Measurements from ENCODE around the gene SUSD3. TPM values are rescaled to one million over a fixed set of nuclear protein-coding genes. Genes with fewer than 3 reads are reported as not detected.

Gene SUSD3
- total RNA-seq, 1 experiment from 2014 or later = not detected

GRCh38 chr9:93025736-93026135 lies 32.8 kb upstream of the SUSD3 start:
- no TSS peak for BruUV-seq (replicated peaks)
- Histone ChIP-seq H3K9me3 (ENCODE audit: low read depth, low read length, poor library complexity, severe bottlenecking) (no peaks in the 10 kb centered on the region), H3K4me3 (ENCODE audit: low read depth, low read length, poor library complexity, severe bottlenecking) (no peak overlapping the region), H3K36me3 (ENCODE audit: insufficient read depth, low read length, poor library complexity, severe bottlenecking) (no peaks in the 10 kb centered on the region), H3K27me3 (replicated peaks; ENCODE audit: insufficient read depth, low read depth, low read length, poor library complexity) (no peaks in the 10 kb centered on the region), H3K4me1 (ENCODE audit: insufficient read depth, low read length, poor library complexity, severe bottlenecking) (peaks cover 13% of the 10 kb centered on the region), H3K27ac (ENCODE audit: low read depth, low read length, poor library complexity, severe bottlenecking) (no peak overlapping the region)
- TF ChIP-seq CTCF (conservative IDR thresholded peaks at IDR 0.05; ENCODE audit: low read depth, low read length) (no peak), EZH2 (IDR thresholded peaks at IDR 0.05; ENCODE audit: borderline replicate concordance, low read depth, low read length, poor library complexity, severe bottlenecking) (no peak)
- DNase-seq (ENCODE audit: low spot score) = no peak
- CTCF ChIA-PET = no interaction called here
- intact Hi-C loops (cut with micrococcal nuclease; ENCODE audit: unreplicated experiment) = no loop called here
- POLR2A ChIA-PET (ENCODE audit: low non-redundant PET) = no interaction called here

GRCh38 chr9:93026640-93027039 lies 31.9 kb upstream of the SUSD3 start:
- Histone ChIP-seq H3K36me3 (ENCODE audit: insufficient read depth, low read length, poor library complexity, severe bottlenecking) (no peaks in the 10 kb centered on the region), H3K27ac (ENCODE audit: low read depth, low read length, poor library complexity, severe bottlenecking) (no peak overlapping the region), H3K9me3 (ENCODE audit: low read depth, low read length, poor library complexity, severe bottlenecking) (no peaks in the 10 kb centered on the region), H3K27me3 (replicated peaks; ENCODE audit: insufficient read depth, low read depth, low read length, poor library complexity) (no peaks in the 10 kb centered on the region), H3K4me1 (ENCODE audit: insufficient read depth, low read length, poor library complexity, severe bottlenecking) (peaks cover 13% of the 10 kb centered on the region), H3K4me3 (ENCODE audit: low read depth, low read length, poor library complexity, severe bottlenecking) (no peak overlapping the region)
- intact Hi-C loops (cut with micrococcal nuclease; ENCODE audit: unreplicated experiment) = no loop called here
- POLR2A ChIA-PET (ENCODE audit: low non-redundant PET) = no interaction called here
- CTCF ChIA-PET = no interaction called here
- no peak for TF ChIP-seq EZH2 (IDR thresholded peaks at IDR 0.05; ENCODE audit: borderline replicate concordance, low read depth, low read length, poor library complexity, severe bottlenecking)
- no peak for TF ChIP-seq CTCF (conservative IDR thresholded peaks at IDR 0.05; ENCODE audit: low read depth, low read length)
- BruUV-seq (replicated peaks) = no TSS peak
- no peak for DNase-seq (ENCODE audit: low spot score)

- Histone ChIP-seq H3K27me3 (replicated peaks; ENCODE audit: insufficient read depth, low read depth, low read length, poor library complexity) (no peaks in the 10 kb centered on the region), H3K9me3 (ENCODE audit: low read depth, low read length, poor library complexity, severe bottlenecking) (no peaks in the 10 kb centered on the region), H3K4me1 (ENCODE audit: insufficient read depth, low read length, poor library complexity, severe bottlenecking) (peaks cover 13% of the 10 kb centered on the region), H3K27ac (ENCODE audit: low read depth, low read length, poor library complexity, severe bottlenecking) (no peak overlapping the region), H3K4me3 (ENCODE audit: low read depth, low read length, poor library complexity, severe bottlenecking) (no peak overlapping the region), H3K36me3 (ENCODE audit: insufficient read depth, low read length, poor library complexity, severe bottlenecking) (no peaks in the 10 kb centered on the region)
- TF ChIP-seq CTCF (conservative IDR thresholded peaks at IDR 0.05; ENCODE audit: low read depth, low read length) (no peak), EZH2 (IDR thresholded peaks at IDR 0.05; ENCODE audit: borderline replicate concordance, low read depth, low read length, poor library complexity, severe bottlenecking) (no peak)
- DNase-seq (ENCODE audit: low spot score) = no peak
- intact Hi-C loops (cut with micrococcal nuclease; ENCODE audit: unreplicated experiment) = no loop called here
- CTCF ChIA-PET = interaction anchor here (0.6 kb wide), 1 partner anchor 1082 kb away, joined by 5 read pairs; no protein-coding TSS in a partner anchor
- BruUV-seq (replicated peaks) = no TSS peak
- POLR2A ChIA-PET (ENCODE audit: low non-redundant PET) = no interaction called here
These were observed 30.8 kb upstream of the SUSD3 start for GRCh38 chr9:93027750-93028149.

All from A673 (cell line).